ENCODE data around the gene AWAT2.
"Not testable (repeated sequence)": the region's sequence is repeated elsewhere in the genome, so short reads cannot be mapped to it uniquely, and the experiment has no call there.

AWAT2 gene

DNA sequence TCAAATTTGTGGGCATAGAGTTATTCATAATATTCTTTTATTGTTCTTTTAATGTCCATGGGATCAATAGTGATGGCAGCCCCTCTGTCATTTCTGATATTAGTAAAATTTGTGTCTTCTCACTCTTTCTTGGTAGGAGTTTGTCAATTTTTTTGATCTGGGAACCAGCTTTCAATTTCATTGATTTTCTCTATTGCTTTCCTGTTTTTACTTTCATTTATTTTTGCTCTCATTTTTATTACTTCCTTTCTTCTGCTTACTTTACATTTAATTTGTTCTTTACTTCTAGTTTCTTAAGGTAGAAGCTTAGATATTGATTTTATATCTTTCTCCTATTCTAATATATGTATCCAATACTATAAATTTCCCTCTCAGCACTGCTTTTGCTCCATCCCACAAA is 40.7 kb downstream of the AWAT2 start:
- Histone ChIP-seq H4K20me1 (ENCODE audit: insufficient read depth) (no peaks in the 10 kb centered on the region), H3K4me3 (IDR thresholded peaks at IDR 0.05; ENCODE audit: insufficient read depth, low read depth, low read length) (no peak overlapping the region), H3K27me3 (ENCODE audit: insufficient read depth, low read depth) (no peaks in the 10 kb centered on the region), H3K4me2 (no peak overlapping the region), H2AFZ (ENCODE audit: low read depth) (no peak overlapping the region), H3K9ac (no peak overlapping the region), H3K36me3 (ENCODE audit: insufficient read depth) (no peaks in the 10 kb centered on the region), H3K4me1 (ENCODE audit: low read depth, poor library complexity, severe bottlenecking) (no peaks in the 10 kb centered on the region), H3K79me2 (ENCODE audit: insufficient read depth, low read depth) (no peaks in the 10 kb centered on the region), H3K27ac (no peak overlapping the region)
- TF ChIP-seq, protein P1, sequence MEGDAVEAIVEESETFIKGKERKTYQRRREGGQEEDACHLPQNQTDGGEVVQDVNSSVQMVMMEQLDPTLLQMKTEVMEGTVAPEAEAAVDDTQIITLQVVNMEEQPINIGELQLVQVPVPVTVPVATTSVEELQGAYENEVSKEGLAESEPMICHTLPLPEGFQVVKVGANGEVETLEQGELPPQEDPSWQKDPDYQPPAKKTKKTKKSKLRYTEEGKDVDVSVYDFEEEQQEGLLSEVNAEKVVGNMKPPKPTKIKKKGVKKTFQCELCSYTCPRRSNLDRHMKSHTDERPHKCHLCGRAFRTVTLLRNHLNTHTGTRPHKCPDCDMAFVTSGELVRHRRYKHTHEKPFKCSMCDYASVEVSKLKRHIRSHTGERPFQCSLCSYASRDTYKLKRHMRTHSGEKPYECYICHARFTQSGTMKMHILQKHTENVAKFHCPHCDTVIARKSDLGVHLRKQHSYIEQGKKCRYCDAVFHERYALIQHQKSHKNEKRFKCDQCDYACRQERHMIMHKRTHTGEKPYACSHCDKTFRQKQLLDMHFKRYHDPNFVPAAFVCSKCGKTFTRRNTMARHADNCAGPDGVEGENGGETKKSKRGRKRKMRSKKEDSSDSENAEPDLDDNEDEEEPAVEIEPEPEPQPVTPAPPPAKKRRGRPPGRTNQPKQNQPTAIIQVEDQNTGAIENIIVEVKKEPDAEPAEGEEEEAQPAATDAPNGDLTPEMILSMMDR (conservative IDR thresholded peaks at IDR 0.05; ENCODE audit: low read depth, low read length), result no peak

- Histone ChIP-seq H3K4me2 (no peak overlapping the region), H3K36me3 (ENCODE audit: insufficient read depth) (no peaks in the 10 kb centered on the region), H3K4me1 (ENCODE audit: low read depth, poor library complexity, severe bottlenecking) (no peaks in the 10 kb centered on the region), H3K4me3 (IDR thresholded peaks at IDR 0.05; ENCODE audit: insufficient read depth, low read depth, low read length) (no peak overlapping the region), H4K20me1 (ENCODE audit: insufficient read depth) (no peaks in the 10 kb centered on the region), H3K27me3 (ENCODE audit: insufficient read depth, low read depth) (no peaks in the 10 kb centered on the region), H3K27ac (no peak overlapping the region), H2AFZ (ENCODE audit: low read depth) (no peak overlapping the region), H3K79me2 (ENCODE audit: insufficient read depth, low read depth) (no peaks in the 10 kb centered on the region), H3K9ac (no peak overlapping the region)
- TF ChIP-seq, protein P1 (conservative IDR thresholded peaks at IDR 0.05; ENCODE audit: low read depth, low read length), result no peak
These were observed 41.8 kb downstream of the AWAT2 start for GRCh38 chrX:70007946-70008345.

GRCh38 chrX:70001708-70002341 is 47.9 kb downstream of the AWAT2 start:
- Histone ChIP-seq H3K4me3 (IDR thresholded peaks at IDR 0.05; ENCODE audit: insufficient read depth, low read depth, low read length) (no peak overlapping the region), H4K20me1 (ENCODE audit: insufficient read depth) (no peaks in the 10 kb centered on the region), H3K4me2 (no peak overlapping the region), H3K27ac (no peak overlapping the region), H2AFZ (ENCODE audit: low read depth) (no peak overlapping the region), H3K9ac (no peak overlapping the region), H3K79me2 (ENCODE audit: insufficient read depth, low read depth) (no peaks in the 10 kb centered on the region), H3K27me3 (ENCODE audit: insufficient read depth, low read depth) (no peaks in the 10 kb centered on the region), H3K36me3 (ENCODE audit: insufficient read depth) (no peaks in the 10 kb centered on the region), H3K4me1 (ENCODE audit: low read depth, poor library complexity, severe bottlenecking) (no peaks in the 10 kb centered on the region)
- TF ChIP-seq, protein P1 (conservative IDR thresholded peaks at IDR 0.05; ENCODE audit: low read depth, low read length), result no peak

GRCh38 chrX:70001269-70001668 is 48.5 kb downstream of the AWAT2 start:
- no peak overlapping the region for H3K4me2 ChIP-seq
- TF ChIP-seq, protein P1 (conservative IDR thresholded peaks at IDR 0.05; ENCODE audit: low read depth, low read length), result no peak
- no peaks in the 10 kb centered on the region for H3K79me2 ChIP-seq (ENCODE audit: insufficient read depth, low read depth)
- H3K9ac ChIP-seq, result no peak overlapping the region
- H2AFZ ChIP-seq (ENCODE audit: low read depth), result no peak overlapping the region
- no peaks in the 10 kb centered on the region for H4K20me1 ChIP-seq (ENCODE audit: insufficient read depth)
- no peaks in the 10 kb centered on the region for H3K36me3 ChIP-seq (ENCODE audit: insufficient read depth)
- H3K27me3 ChIP-seq (ENCODE audit: insufficient read depth, low read depth), result no peaks in the 10 kb centered on the region
- H3K4me1 ChIP-seq (ENCODE audit: low read depth, poor library complexity, severe bottlenecking), result no peaks in the 10 kb centered on the region
- H3K27ac ChIP-seq, result no peak overlapping the region
- no peak overlapping the region for H3K4me3 ChIP-seq (IDR thresholded peaks at IDR 0.05; ENCODE audit: insufficient read depth, low read depth, low read length)

DNA sequence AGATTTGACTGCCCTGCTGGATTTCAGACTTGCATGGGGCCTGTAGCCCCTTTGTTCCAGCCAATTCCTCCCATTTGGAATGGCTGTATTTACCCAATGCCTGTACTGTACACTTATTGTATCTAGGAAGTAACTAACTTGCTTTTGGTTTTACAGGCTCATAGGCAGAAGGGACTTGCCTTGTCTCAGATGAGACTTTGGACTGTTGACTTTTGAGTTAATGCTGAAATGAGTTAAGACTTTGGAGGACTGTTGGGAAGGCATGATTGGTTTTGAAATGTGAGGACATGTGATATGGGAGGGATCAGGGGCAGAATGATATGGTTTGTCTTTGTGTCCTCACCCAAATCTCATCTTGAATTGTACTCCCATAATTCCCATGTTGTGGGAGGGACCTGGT is 51.4 kb downstream of the AWAT2 start:
- not testable (repeated sequence) for H3K9ac ChIP-seq; H3K4me2 ChIP-seq; H3K27me3 ChIP-seq (ENCODE audit: insufficient read depth, low read depth); H2AFZ ChIP-seq (ENCODE audit: low read depth); H3K4me1 ChIP-seq (ENCODE audit: low read depth, poor library complexity, severe bottlenecking); H3K27ac ChIP-seq; H3K4me3 ChIP-seq (IDR thresholded peaks at IDR 0.05; ENCODE audit: insufficient read depth, low read depth, low read length); H3K36me3 ChIP-seq (ENCODE audit: insufficient read depth); H4K20me1 ChIP-seq (ENCODE audit: insufficient read depth); H3K79me2 ChIP-seq (ENCODE audit: insufficient read depth, low read depth)

Data from KMS-11 (cell line).